HepG2 (cell line): ENCODE data around the gene METTL27.

Source experiments
- CENPT ChIP-seq: sonication (generic); formaldehyde crosslinking; IDR thresholded peaks from 2 replicates; pipeline ENCODE4 v1.8.0; 2022; ENCODE audit warnings: low read depth, mild to moderate bottlenecking, moderate library complexity, missing genetic modification reagents
- EZH2 ChIP-seq: conservative IDR thresholded peaks from 2 replicates; pipeline ENCODE4 v1.6.1; 2012; ENCODE audit warnings: mild to moderate bottlenecking, low read depth, low read length, moderate library complexity
- FOXK1 ChIP-seq: sonication (generic); formaldehyde crosslinking; IDR thresholded peaks from 2 replicates; pipeline ENCODE4 v1.4.0; 2020; ENCODE audit warnings: low read depth, missing genetic modification reagents, borderline replicate concordance
- KLF13 ChIP-seq: sonication (generic); formaldehyde crosslinking; IDR thresholded peaks from 2 replicates; pipeline ENCODE4 v1.4.0; 2020; ENCODE audit warnings: mild to moderate bottlenecking, missing genetic modification reagents
- NFYB ChIP-seq: sonication (generic); formaldehyde crosslinking; IDR thresholded peaks from 2 replicates; pipeline ENCODE4 v1.4.0; 2020; ENCODE audit warnings: missing genetic modification reagents
- PHF8 ChIP-seq: sonication (generic); formaldehyde crosslinking; IDR thresholded peaks from 2 replicates; pipeline ENCODE4 v1.5.0; 2020; ENCODE audit warnings: missing genetic modification reagents
- RELA ChIP-seq: sonication (generic); formaldehyde crosslinking; IDR thresholded peaks from 2 replicates; pipeline ENCODE4 v1.4.0; 2020; ENCODE audit warnings: missing genetic modification reagents
- SIX4 ChIP-seq: sonication (generic); formaldehyde crosslinking; IDR thresholded peaks from 2 replicates; pipeline ENCODE4 v1.4.0; 2020; ENCODE audit warnings: missing genetic modification reagents
- TF ChIP-seq, protein P1 (sequence below): sonication (generic); formaldehyde crosslinking; IDR thresholded peaks from 2 replicates; pipeline ENCODE4 v1.5.0; 2020; ENCODE audit warnings: mild to moderate bottlenecking, missing genetic modification reagents, moderate library complexity
- TF ChIP-seq, protein P2 (sequence below): sonication (generic); formaldehyde crosslinking; IDR thresholded peaks from 2 replicates; pipeline ENCODE4 v1.5.0; 2020; ENCODE audit warnings: mild to moderate bottlenecking, missing genetic modification reagents
- TF ChIP-seq, protein P3 (sequence below): IDR thresholded peaks from 2 replicates; pipeline ENCODE4 v1.6.1; 2012; ENCODE audit warnings: inconsistent platforms

DNA sequence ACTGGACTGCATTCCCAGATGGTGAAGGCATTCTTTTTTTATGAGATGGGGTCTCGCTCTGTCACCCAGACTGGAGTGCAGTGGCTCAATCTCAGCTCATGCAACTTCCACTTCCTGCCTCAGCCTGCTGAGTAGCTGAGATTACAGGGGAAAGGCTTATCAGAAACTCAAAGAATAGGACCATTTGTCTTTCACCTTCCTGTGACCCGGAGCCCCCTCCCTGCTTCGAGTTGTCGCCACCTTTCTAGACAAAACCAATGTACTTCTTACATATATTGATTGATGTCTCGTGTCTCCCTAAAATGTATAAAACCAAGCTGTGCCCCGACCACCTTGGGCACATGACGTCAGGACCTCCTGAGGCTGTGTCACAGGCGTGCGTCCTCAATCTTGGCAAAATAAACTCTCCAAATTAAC, 1.8 kb upstream of the METTL27 start:
- TF ChIP-seq, protein P1, sequence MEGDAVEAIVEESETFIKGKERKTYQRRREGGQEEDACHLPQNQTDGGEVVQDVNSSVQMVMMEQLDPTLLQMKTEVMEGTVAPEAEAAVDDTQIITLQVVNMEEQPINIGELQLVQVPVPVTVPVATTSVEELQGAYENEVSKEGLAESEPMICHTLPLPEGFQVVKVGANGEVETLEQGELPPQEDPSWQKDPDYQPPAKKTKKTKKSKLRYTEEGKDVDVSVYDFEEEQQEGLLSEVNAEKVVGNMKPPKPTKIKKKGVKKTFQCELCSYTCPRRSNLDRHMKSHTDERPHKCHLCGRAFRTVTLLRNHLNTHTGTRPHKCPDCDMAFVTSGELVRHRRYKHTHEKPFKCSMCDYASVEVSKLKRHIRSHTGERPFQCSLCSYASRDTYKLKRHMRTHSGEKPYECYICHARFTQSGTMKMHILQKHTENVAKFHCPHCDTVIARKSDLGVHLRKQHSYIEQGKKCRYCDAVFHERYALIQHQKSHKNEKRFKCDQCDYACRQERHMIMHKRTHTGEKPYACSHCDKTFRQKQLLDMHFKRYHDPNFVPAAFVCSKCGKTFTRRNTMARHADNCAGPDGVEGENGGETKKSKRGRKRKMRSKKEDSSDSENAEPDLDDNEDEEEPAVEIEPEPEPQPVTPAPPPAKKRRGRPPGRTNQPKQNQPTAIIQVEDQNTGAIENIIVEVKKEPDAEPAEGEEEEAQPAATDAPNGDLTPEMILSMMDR: no peak
- no peak for TF ChIP-seq NFYB (CRISPR knock-in tag)
- TF ChIP-seq EZH2: no peak
- no peak for TF ChIP-seq SIX4 (CRISPR knock-in tag)
- no peak for TF ChIP-seq RELA (CRISPR knock-in tag)
- TF ChIP-seq CENPT (CRISPR knock-in tag): no peak
- no peak for TF ChIP-seq PHF8
- TF ChIP-seq FOXK1 (CRISPR knock-in tag): no peak
- no peak for TF ChIP-seq KLF13 (CRISPR knock-in tag)
- TF ChIP-seq, protein P2, sequence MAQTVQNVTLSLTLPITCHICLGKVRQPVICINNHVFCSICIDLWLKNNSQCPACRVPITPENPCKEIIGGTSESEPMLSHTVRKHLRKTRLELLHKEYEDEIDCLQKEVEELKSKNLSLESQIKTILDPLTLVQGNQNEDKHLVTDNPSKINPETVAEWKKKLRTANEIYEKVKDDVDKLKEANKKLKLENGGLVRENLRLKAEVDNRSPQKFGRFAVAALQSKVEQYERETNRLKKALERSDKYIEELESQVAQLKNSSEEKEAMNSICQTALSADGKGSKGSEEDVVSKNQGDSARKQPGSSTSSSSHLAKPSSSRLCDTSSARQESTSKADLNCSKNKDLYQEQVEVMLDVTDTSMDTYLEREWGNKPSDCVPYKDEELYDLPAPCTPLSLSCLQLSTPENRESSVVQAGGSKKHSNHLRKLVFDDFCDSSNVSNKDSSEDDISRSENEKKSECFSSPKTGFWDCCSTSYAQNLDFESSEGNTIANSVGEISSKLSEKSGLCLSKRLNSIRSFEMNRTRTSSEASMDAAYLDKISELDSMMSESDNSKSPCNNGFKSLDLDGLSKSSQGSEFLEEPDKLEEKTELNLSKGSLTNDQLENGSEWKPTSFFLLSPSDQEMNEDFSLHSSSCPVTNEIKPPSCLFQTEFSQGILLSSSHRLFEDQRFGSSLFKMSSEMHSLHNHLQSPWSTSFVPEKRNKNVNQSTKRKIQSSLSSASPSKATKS: no peak
- TF ChIP-seq, protein P3, sequence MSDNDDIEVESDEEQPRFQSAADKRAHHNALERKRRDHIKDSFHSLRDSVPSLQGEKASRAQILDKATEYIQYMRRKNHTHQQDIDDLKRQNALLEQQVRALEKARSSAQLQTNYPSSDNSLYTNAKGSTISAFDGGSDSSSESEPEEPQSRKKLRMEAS: no peak
